Neural cell (in vitro differentiated cells): Measurements from ENCODE around the gene CRNKL1. TPM values are rescaled to one million over a fixed set of nuclear protein-coding genes. Genes with fewer than 3 reads are reported as not detected.

Experiments used
- H2AFZ ChIP-seq: fragments of 200-600, 300-800 bp; sonication (generic), shearing (Covaris generic); 2 replicates; pipeline ENCODE4 v1.6.0; 2014; ENCODE audit warnings: low read depth, mild to moderate bottlenecking, antibody characterized with exemption, low read length, moderate library complexity
- H3F3A ChIP-seq: fragments of 200-600 bp; shearing (Covaris generic); 2 replicates; pipeline ENCODE4 v1.6.1; 2016; ENCODE audit warnings: mild to moderate bottlenecking, moderate library complexity, mixed read lengths, antibody characterized with exemption, low read length; ENCODE audit not compliant: insufficient read depth, poor library complexity, severe bottlenecking
- H3K27ac ChIP-seq: fragments of 200-600, 300-800 bp; sonication (generic), shearing (Covaris generic); 2 replicates; pipeline ENCODE4 v1.5.1; 2014; ENCODE audit warnings: mild to moderate bottlenecking, low read length, moderate library complexity
- H3K27me3 ChIP-seq: fragments of 300-800, 200-600 bp; sonication (generic), shearing (Covaris generic); 2 replicates; pipeline ENCODE4 v1.6.0; 2014; ENCODE audit warnings: mild to moderate bottlenecking, low read depth, low read length, moderate library complexity; ENCODE audit not compliant: insufficient read depth
- H3K36me3 ChIP-seq: fragments of 300-800, 200-600 bp; sonication (generic), shearing (Covaris generic); 2 replicates; pipeline ENCODE4 v1.5.1; 2014; ENCODE audit warnings: mild to moderate bottlenecking, antibody characterized with exemption, low read length, moderate library complexity; ENCODE audit not compliant: insufficient read depth
- H3K4me2 ChIP-seq: fragments of 300-800, 200-600 bp; sonication (generic), shearing (Covaris generic); 2 replicates; pipeline ENCODE4 v1.6.0; 2014; ENCODE audit warnings: mild to moderate bottlenecking, low read length
- H3K4me3 ChIP-seq: fragments of 300-800, 200-600 bp; sonication (generic), shearing (Covaris generic); 2 replicates; pipeline ENCODE4 v1.5.1; 2014; ENCODE audit warnings: mild to moderate bottlenecking, low read length, moderate library complexity
- H3K79me2 ChIP-seq: fragments of 200-600 bp; shearing (Covaris generic); replicated peaks from 2 replicates; pipeline ENCODE4 v1.6.0; 2014; ENCODE audit warnings: mild to moderate bottlenecking, low read length, moderate library complexity; ENCODE audit not compliant: insufficient read depth
- H3K9ac ChIP-seq: fragments of 300-800, 200-600 bp; sonication (generic), shearing (Covaris generic); 2 replicates; pipeline ENCODE4 v1.6.1; 2016; ENCODE audit warnings: mild to moderate bottlenecking, low read length, mixed read lengths
- H3K9me2 ChIP-seq: fragments of 200-600 bp; shearing (Covaris generic); 2 replicates; pipeline ENCODE4 v1.6.1; 2016; ENCODE audit warnings: mild to moderate bottlenecking, low read length, mixed read lengths; ENCODE audit not compliant: insufficient read depth
- H3K9me3 ChIP-seq: fragments of 200-600, 300-800 bp; sonication (generic), shearing (Covaris generic); 2 replicates; pipeline ENCODE4 v1.6.1; 2016; ENCODE audit warnings: mild to moderate bottlenecking, mixed run types, low read length, moderate library complexity, mixed read lengths
- H4K20me1 ChIP-seq: fragments of 200-600 bp; shearing (Covaris generic); 2 replicates; pipeline ENCODE4 v1.6.1; 2016; ENCODE audit warnings: mild to moderate bottlenecking, mixed run types; ENCODE audit not compliant: insufficient read depth
- CTCF ChIP-seq: fragments of 450-650 bp; IDR thresholded peaks from 2 replicates; pipeline ENCODE4 v1.5.1; 2014; ENCODE audit warnings: antibody characterized with exemption, mild to moderate bottlenecking, moderate library complexity; ENCODE audit not compliant: poor library complexity, severe bottlenecking
- EZH2 ChIP-seq: fragments of 200-600, 300-800 bp; shearing (Covaris generic), sonication (generic); IDR thresholded peaks from 2 replicates; pipeline ENCODE4 v1.6.1; 2014; ENCODE audit warnings: antibody characterized with exemption, low read length, borderline replicate concordance, mild to moderate bottlenecking; ENCODE audit not compliant: insufficient read depth, poor library complexity, severe bottlenecking
- MXI1 ChIP-seq: fragments of 450-650 bp; conservative IDR thresholded peaks from 2 replicates; pipeline ENCODE4 v1.6.1; 2014; ENCODE audit warnings: antibody characterized with exemption, mild to moderate bottlenecking; ENCODE audit not compliant: poor library complexity, severe bottlenecking
- POLR2AphosphoS5 ChIP-seq: IDR thresholded peaks from 2 replicates; pipeline ENCODE4 v1.6.1; 2012
- RAD21 ChIP-seq: fragments of 450-650 bp; conservative IDR thresholded peaks from 2 replicates; pipeline ENCODE4 v1.6.1; 2014; ENCODE audit warnings: antibody characterized with exemption, mild to moderate bottlenecking, moderate library complexity
- REST ChIP-seq: IDR thresholded peaks from 2 replicates; pipeline ENCODE4 v1.6.1; 2012; ENCODE audit warnings: borderline replicate concordance
- SMC3 ChIP-seq: fragments of 450-650 bp; conservative IDR thresholded peaks from 2 replicates; pipeline ENCODE4 v1.6.1; 2014; ENCODE audit warnings: antibody characterized with exemption, mild to moderate bottlenecking, moderate library complexity; ENCODE audit not compliant: poor library complexity
- TAF1 ChIP-seq: IDR thresholded peaks from 2 replicates; pipeline ENCODE4 v1.6.1; 2012; ENCODE audit warnings: low read depth
- polyA plus RNA-seq: library from polyadenylated mRNA; depleted of rRNA; stranded (reverse); fragments of >200 nt; gene quantifications from 2 replicates; pipeline ENCODE4 v1.2.3, GENCODE V29; 2014

Gene CRNKL1
- polyA plus RNA-seq, 1 donor from 2014 or later: 27.0 TPM

- no peaks in the 10 kb centered on the region for H3K9me2 ChIP-seq
- TF ChIP-seq TAF1 (no peak), RAD21 (no peak), POLR2AphosphoS5 (no peak), SMC3 (no peak), REST (no peak), MXI1 (no peak), CTCF (no peak), EZH2 (no peak)
- no peak overlapping the region for H2AFZ ChIP-seq
- H3K4me3 ChIP-seq: no peak overlapping the region
- no peaks in the 10 kb centered on the region for H4K20me1 ChIP-seq
- H3K4me2 ChIP-seq: no peak overlapping the region
- no peaks in the 10 kb centered on the region for H3F3A ChIP-seq
- H3K27me3 ChIP-seq: no peaks in the 10 kb centered on the region
- H3K36me3 ChIP-seq: no peaks in the 10 kb centered on the region
- no peak overlapping the region for H3K27ac ChIP-seq
- no peak overlapping the region for H3K9ac ChIP-seq
- no peaks in the 10 kb centered on the region for H3K79me2 ChIP-seq
- H3K9me3 ChIP-seq: no peaks in the 10 kb centered on the region
Observed at GRCh38 chr20:20060234-20060998, 8.2 kb upstream of the CRNKL1 start.

GRCh38 chr20:20051767-20052073 is 546 bp downstream of the CRNKL1 start:
- Histone ChIP-seq H3K79me2 (peaks cover 17% of the 10 kb centered on the region), H3K27me3 (no peaks in the 10 kb centered on the region), H3K9me2 (no peaks in the 10 kb centered on the region), H3F3A (no peaks in the 10 kb centered on the region), H3K9me3 (no peaks in the 10 kb centered on the region), H3K4me3 (peak overlapping the region; percentile 98), H3K4me2 (peak overlapping the region; percentile 93), H3K9ac (peak overlapping the region; percentile 93), H2AFZ (peak overlapping the region; percentile 94), H3K27ac (peak overlapping the region; percentile 89), H4K20me1 (no peaks in the 10 kb centered on the region), H3K36me3 (peaks cover 19% of the 10 kb centered on the region)
- TF ChIP-seq POLR2AphosphoS5: no peak
- TF ChIP-seq EZH2: no peak
- no peak for TF ChIP-seq REST
- no peak for TF ChIP-seq RAD21
- TF ChIP-seq CTCF: no peak
- TF ChIP-seq SMC3: no peak
